B cell (primary cell): ENCODE measurements around the gene CASTOR1.

ENCODE experiments used
- CTCF ChIP-seq: fragments of 200-600 bp; IDR thresholded peaks from one replicate; pipeline ENCODE4 v1.8.0; 2022; ENCODE audit warnings: antibody characterized with exemption, mild to moderate bottlenecking
- EZH2 ChIP-seq: IDR thresholded peaks from 2 replicates; pipeline ENCODE4 v1.6.1; 2012; ENCODE audit warnings: borderline replicate concordance, low read depth, mild to moderate bottlenecking, moderate library complexity, low read length; ENCODE audit not compliant: insufficient read depth, poor library complexity, severe bottlenecking

- TF ChIP-seq CTCF (no peak), EZH2 (no peak)
Measured at GRCh38 chr22:30327864-30328345, 38.6 kb upstream of the CASTOR1 start.
